Tibial nerve (tissue), 3 donors: Measurements from ENCODE around the gene CLHC1.

Source experiments
- POLR2A ChIP-seq, 2 donors: fragments of 450-650 bp; IDR thresholded peaks; one replicate each; pipeline ENCODE4 v1.6.1; 2017; ENCODE audit warnings: antibody characterized with exemption in 2 of 2, mild to moderate bottlenecking in 2 of 2, moderate library complexity in 2 of 2
- TF ChIP-seq, protein P1 (sequence below), 5 experiments: fragments of 200-600 bp in 3 of 5; fragments of 450-650 bp in 2 of 5; sonication (generic) in 3 of 5; IDR thresholded peaks; one replicate each; pipeline ENCODE4 v1.5.1; 2016 to 2019; ENCODE audit warnings: antibody characterized with exemption in 5 of 5, mild to moderate bottlenecking in 3 of 5, moderate library complexity in 2 of 5

DNA sequence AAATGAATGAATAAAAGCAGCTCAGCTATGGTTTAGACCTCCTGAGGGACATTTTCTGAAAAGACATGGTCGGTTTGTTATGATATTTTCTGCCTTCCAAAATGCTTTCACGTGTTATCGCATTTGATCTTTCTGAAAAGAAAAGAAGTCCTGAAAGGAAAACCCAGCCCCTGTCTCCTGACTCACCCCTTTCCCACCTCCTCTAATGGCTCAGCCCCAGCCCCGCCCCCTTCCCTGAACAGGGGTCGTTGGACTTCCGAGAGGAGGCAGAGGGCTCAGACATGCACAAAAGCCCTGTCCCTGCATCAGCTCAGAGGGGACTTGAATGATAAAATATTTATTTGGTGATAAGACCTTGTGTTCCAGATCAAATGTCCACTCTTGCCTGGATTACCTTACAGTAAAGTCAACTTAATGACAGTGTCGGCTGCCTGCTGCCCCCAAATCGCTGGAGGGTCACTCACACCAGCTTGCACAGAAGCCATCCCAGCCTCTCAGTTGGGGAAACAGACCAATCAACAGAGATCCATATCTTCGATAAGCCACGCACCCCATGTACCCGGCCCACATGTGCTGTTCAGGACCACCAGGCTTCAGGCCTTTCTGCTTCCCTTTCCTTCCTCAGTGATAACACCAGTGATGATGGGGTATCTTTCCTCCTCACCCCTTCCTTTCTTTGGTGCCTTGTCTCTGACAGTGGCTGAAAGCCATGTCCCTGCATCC is 69.6 kb downstream of the CLHC1 start:
- TF ChIP-seq, protein P1, sequence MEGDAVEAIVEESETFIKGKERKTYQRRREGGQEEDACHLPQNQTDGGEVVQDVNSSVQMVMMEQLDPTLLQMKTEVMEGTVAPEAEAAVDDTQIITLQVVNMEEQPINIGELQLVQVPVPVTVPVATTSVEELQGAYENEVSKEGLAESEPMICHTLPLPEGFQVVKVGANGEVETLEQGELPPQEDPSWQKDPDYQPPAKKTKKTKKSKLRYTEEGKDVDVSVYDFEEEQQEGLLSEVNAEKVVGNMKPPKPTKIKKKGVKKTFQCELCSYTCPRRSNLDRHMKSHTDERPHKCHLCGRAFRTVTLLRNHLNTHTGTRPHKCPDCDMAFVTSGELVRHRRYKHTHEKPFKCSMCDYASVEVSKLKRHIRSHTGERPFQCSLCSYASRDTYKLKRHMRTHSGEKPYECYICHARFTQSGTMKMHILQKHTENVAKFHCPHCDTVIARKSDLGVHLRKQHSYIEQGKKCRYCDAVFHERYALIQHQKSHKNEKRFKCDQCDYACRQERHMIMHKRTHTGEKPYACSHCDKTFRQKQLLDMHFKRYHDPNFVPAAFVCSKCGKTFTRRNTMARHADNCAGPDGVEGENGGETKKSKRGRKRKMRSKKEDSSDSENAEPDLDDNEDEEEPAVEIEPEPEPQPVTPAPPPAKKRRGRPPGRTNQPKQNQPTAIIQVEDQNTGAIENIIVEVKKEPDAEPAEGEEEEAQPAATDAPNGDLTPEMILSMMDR (IDR thresholded peaks at IDR 0.05) = no peak
- no peak for TF ChIP-seq POLR2A (IDR thresholded peaks at IDR 0.05)
